HepG2 (cell line): ENCODE results near the gene EPHA2. TPM values are rescaled to one million over a fixed set of nuclear protein-coding genes. Genes with fewer than 3 reads are reported as not detected.

Source experiments
- ATAC-seq: fragments of 200-7000 bp; cut with Tn5 transposase; 3 replicates; pipeline ENCODE4 v1.9.1; 2020; ENCODE audit warnings: mild to moderate bottlenecking, moderate library complexity
- BruUV-seq: library from RNA; stranded (reverse); fragments of 400-500 nt; replicated peaks from 2 replicates; lab custom pipeline; 2021; lab: Mats Ljungman, UMichigan
- CTCF ChIA-PET: fragments of 300-600 bp; formaldehyde crosslinking; extraction: SDS; loops from one replicate; lab custom pipeline; 2021; ENCODE audit warnings: low total read pairs, inconsistent platforms, low intra/inter-chr PET ratio; lab: Yijun Ruan, JAX
- POLR2A ChIA-PET: fragments of 350-600 bp; sonication (Branson Sonifier 250); formaldehyde crosslinking; loops from one replicate; lab custom pipeline; 2020; ENCODE audit warnings: antibody characterized with exemption, inconsistent platforms; lab: Yijun Ruan, JAX
- DNase-seq: peaks from one replicate; pipeline ENCODE4 v3.0.0-alpha.2; 2015; ENCODE audit warnings: low spot score
- FAIRE-seq: peaks from 3 replicates; lab custom pipeline; 2011; peaks lifted over from hg19 to GRCh38; lab: Jason Lieb, UNC
- H2AFZ ChIP-seq: one replicate; pipeline ENCODE4 v1.6.1; 2011; ENCODE audit warnings: low read length, inconsistent platforms
- H3K27ac ChIP-seq: fragments of 300-600 bp; 3 replicates; pipeline ENCODE4 v1.8.0; 2011; ENCODE audit warnings: mixed run types, mild to moderate bottlenecking, mixed read lengths, low read length, inconsistent platforms; ENCODE audit not compliant: insufficient read depth; ENCODE audit errors: extremely low read length
- H3K27me3 ChIP-seq, 2 experiments: fragments of 200-600 bp in 1 of 2; 2 replicates in 1 of 2; 3 replicates in 1 of 2; pipeline versions ENCODE4 v1.6.0 to v1.8.0; 2011; ENCODE audit warnings: low read length in 2 of 2, mild to moderate bottlenecking in 2 of 2, moderate library complexity in 2 of 2, inconsistent platforms in 1 of 2; ENCODE audit not compliant: insufficient read depth in 2 of 2, control insufficient read depth in 1 of 2
- H3K36me3 ChIP-seq, 2 experiments: fragments of 200-600 bp in 1 of 2; replicated peaks in 1 of 2; 2 replicates in 1 of 2; 3 replicates in 1 of 2; pipeline versions ENCODE4 v1.5.1 to v1.8.0; 2011; ENCODE audit warnings: low read length in 2 of 2, inconsistent platforms in 1 of 2; ENCODE audit not compliant: insufficient read depth in 2 of 2, control insufficient read depth in 1 of 2
- H3K4me1 ChIP-seq: 2 replicates; pipeline ENCODE4 v1.5.1; 2012; ENCODE audit warnings: low read length, inconsistent platforms; ENCODE audit not compliant: insufficient read depth
- H3K4me2 ChIP-seq: 2 replicates; pipeline ENCODE4 v1.6.0; 2011; ENCODE audit warnings: low read depth, low read length, inconsistent platforms
- H3K4me3 ChIP-seq, 3 experiments: fragments of 200-600 bp in 1 of 3; sonication (generic), shearing (Covaris generic) in 1 of 3; replicated peaks in 1 of 3; 2 replicates each; pipeline ENCODE4 v1.5.1; 2011 to 2016; ENCODE audit warnings: low read length in 3 of 3, inconsistent platforms in 2 of 3, low read depth in 2 of 3, mild to moderate bottlenecking in 2 of 3, control low read depth in 1 of 3, mixed read lengths in 1 of 3; ENCODE audit not compliant: insufficient read depth in 1 of 3
- H3K79me2 ChIP-seq: one replicate; pipeline ENCODE4 v1.6.1; 2011; ENCODE audit warnings: low read length, inconsistent platforms; ENCODE audit not compliant: insufficient read depth
- H3K9ac ChIP-seq: 2 replicates; pipeline ENCODE4 v1.6.0; 2011; ENCODE audit warnings: mild to moderate bottlenecking, low read depth, low read length, inconsistent platforms; ENCODE audit not compliant: insufficient read depth
- H3K9me3 ChIP-seq: 2 replicates; pipeline ENCODE4 v1.5.1; 2012; ENCODE audit warnings: mild to moderate bottlenecking, low read length
- H4K20me1 ChIP-seq: 2 replicates; pipeline ENCODE4 v1.6.0; 2011; ENCODE audit warnings: inconsistent platforms, mild to moderate bottlenecking, low read length, moderate library complexity; ENCODE audit not compliant: insufficient read depth
- GFI1 ChIP-seq: sonication (generic); formaldehyde crosslinking; IDR thresholded peaks from 2 replicates; pipeline ENCODE4 v1.5.0; 2020; ENCODE audit warnings: missing genetic modification reagents, mild to moderate bottlenecking, borderline replicate concordance
- GZF1 ChIP-seq: sonication (generic); formaldehyde crosslinking; IDR thresholded peaks from 2 replicates; pipeline ENCODE4 v1.5.1; 2020; ENCODE audit warnings: mild to moderate bottlenecking, missing genetic modification reagents
- HBP1 ChIP-seq: IDR thresholded peaks from 2 replicates; pipeline ENCODE4 v1.6.1; 2016; ENCODE audit warnings: low read depth, control low read depth
- KDM3A ChIP-seq: IDR thresholded peaks from 2 replicates; pipeline ENCODE4 v1.6.1; 2018; ENCODE audit warnings: low read depth, missing compliant biosample characterization
- NFIC ChIP-seq: IDR thresholded peaks from 2 replicates; pipeline ENCODE4 v1.6.1; 2012; ENCODE audit warnings: mild to moderate bottlenecking, low read length, inconsistent platforms
- ZMYM4 ChIP-seq: sonication (generic); formaldehyde crosslinking; IDR thresholded peaks from 2 replicates; pipeline ENCODE4 v1.8.1; 2023; ENCODE audit warnings: mild to moderate bottlenecking, missing genetic modification reagents
- ZNF205 ChIP-seq: IDR thresholded peaks from 2 replicates; pipeline ENCODE4 v1.6.1; 2018; ENCODE audit warnings: missing biosample characterization, missing genetic modification reagents
- ZNF24 ChIP-seq: fragments of 450-650 bp; IDR thresholded peaks from 2 replicates; pipeline ENCODE4 v1.6.1; 2017; ENCODE audit warnings: antibody characterized with exemption, mild to moderate bottlenecking
- ZNF383 ChIP-seq: sonication (generic); formaldehyde crosslinking; IDR thresholded peaks from 2 replicates; pipeline ENCODE4 v1.4.0; 2020; ENCODE audit warnings: missing genetic modification reagents, mild to moderate bottlenecking, borderline replicate concordance
- ZNF432 ChIP-seq: sonication (generic); formaldehyde crosslinking; IDR thresholded peaks from 2 replicates; pipeline ENCODE4 v1.5.0; 2020; ENCODE audit warnings: missing genetic modification reagents, mild to moderate bottlenecking, borderline replicate concordance
- WGBS: methylation state at CpG from one replicate; pipeline ENCODE4 v1.1.6; 2017; ENCODE audit warnings: low lambda C conversion rate; 5-methylcytosine and 5-hydroxymethylcytosine counted together
- in situ Hi-C: cut with HindIII; loops from 2 replicates; pipeline ENCODE4 v1.10.0; 2017; ENCODE audit warnings: low pct_unique_long_range_greater_than_20kb; ENCODE audit not compliant: extremely low pct_ligation_motif_present
- intact Hi-C: fragments of 100-400 bp; cut with micrococcal nuclease; formaldehyde crosslinking; loops from one replicate; pipeline ENCODE4 v1.10.0; 2022; ENCODE audit not compliant: unreplicated experiment
- polyA plus RNA-seq, 8 experiments: library from polyadenylated mRNA; depleted of rRNA in 3 of 8; stranded (reverse) in 7 of 8; unstranded in 1 of 8; fragments of >200 nt; fragmentation: Illumina TruSeq in 4 of 8; extraction: Trizol in 4 of 8; gene quantifications; 2 replicates each; pipeline versions ENCODE4 v1.2.1 to v1.2.3, GENCODE V29; 2011 to 2016; ENCODE audit warnings: low read depth in 4 of 8, missing spikeins in 1 of 8, mixed read lengths in 1 of 8; ENCODE audit not compliant: insufficient read depth in 1 of 8
- total RNA-seq, 5 experiments: library from RNA; depleted of rRNA; stranded (reverse); fragments of >200 nt; fragmentation: Illumina TruSeq; extraction: Trizol; gene quantifications; 2 replicates each; pipeline ENCODE4 v1.2.3, GENCODE V29; 2016; ENCODE audit warnings: low read depth in 1 of 5
- TF ChIP-seq, protein P1 (sequence below): sonication (generic); formaldehyde crosslinking; IDR thresholded peaks from 2 replicates; pipeline ENCODE4 v1.5.1; 2020; ENCODE audit warnings: mild to moderate bottlenecking, missing genetic modification reagents
- TF ChIP-seq, protein P2 (sequence below): sonication (generic); formaldehyde crosslinking; IDR thresholded peaks from 2 replicates; pipeline ENCODE4 v1.4.0; 2020; ENCODE audit warnings: missing genetic modification reagents

EPHA2 gene
- total and polyA plus RNA-seq, 2 of the 13 experiments (the other 11 are each of a cell fraction or from before 2014, with no cell fraction given), result 33.6 to 53.6 TPM

DNA sequence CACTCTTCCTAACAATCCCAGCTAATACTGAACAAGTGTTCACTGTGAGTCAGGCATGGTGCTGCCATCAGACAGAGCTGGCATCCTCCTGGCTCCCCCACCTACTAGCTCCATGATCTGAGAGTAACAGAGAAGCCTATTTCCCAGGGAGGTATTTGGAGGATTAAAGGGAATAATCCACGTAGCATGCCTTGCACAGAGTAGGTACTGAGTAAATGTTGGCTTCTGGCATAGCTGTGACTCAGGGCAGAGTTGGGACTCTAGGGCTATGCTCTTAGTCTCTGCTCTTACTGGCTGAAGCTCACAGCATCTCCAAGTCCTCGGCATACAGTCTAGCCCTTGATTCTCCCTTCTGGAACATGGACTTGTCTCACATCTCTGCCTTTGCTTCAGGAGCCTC is 48.3 kb upstream of the EPHA2 start:
- intact Hi-C loops, result loop anchor here (2.0 kb wide), 1 partner anchor 33 kb away; the partner anchor contains the start of gene CPLANE2
- Histone ChIP-seq H3K4me1 (peaks cover 23% of the 10 kb centered on the region), H4K20me1 (no peaks in the 10 kb centered on the region)
- POLR2A ChIA-PET, result no interaction called here
- in situ Hi-C loops, result no loop called here
- no peak for FAIRE-seq
- TF ChIP-seq ZNF205 (CRISPR knock-in tag) (no peak), NFIC (no peak)
- TF ChIP-seq, all 625 proteins: peak for 0
- Histone ChIP-seq H3K79me2 (no peaks in the 10 kb centered on the region), H3K36me3 (no peaks in the 10 kb centered on the region), H2AFZ (no peak overlapping the region), H3K27me3 (peaks cover 5 to 13% of the 10 kb centered on the region in 2 experiments; a peak in 2 of 5 replicates), H3K9me3 (no peaks in the 10 kb centered on the region), H3K4me2 (no peak overlapping the region), H3K4me3 (no peak overlapping the region), H3K27ac (no peak overlapping the region), H3K9ac (no peak overlapping the region)
- CTCF ChIA-PET, result interaction anchor here (1.9 kb wide), 1 partner anchor 40 kb away, joined by 14 read pairs; no protein-coding TSS in a partner anchor
- no peak for ATAC-seq
- DNase-seq, result no peak
- no TSS peak for BruUV-seq
- 67% methylated on average over 2 of the region's 2 CpGs for WGBS

- 67% methylated on average over 3 of the region's 3 CpGs for WGBS
- TF ChIP-seq KDM3A (no peak), GZF1 (CRISPR knock-in tag) (no peak), GFI1 (no peak), ZNF383 (CRISPR knock-in tag) (no peak), ZNF24 (no peak), HBP1 (no peak), ZNF432 (CRISPR knock-in tag) (no peak), ZMYM4 (CRISPR knock-in tag) (no peak)
- TF ChIP-seq, protein P1, sequence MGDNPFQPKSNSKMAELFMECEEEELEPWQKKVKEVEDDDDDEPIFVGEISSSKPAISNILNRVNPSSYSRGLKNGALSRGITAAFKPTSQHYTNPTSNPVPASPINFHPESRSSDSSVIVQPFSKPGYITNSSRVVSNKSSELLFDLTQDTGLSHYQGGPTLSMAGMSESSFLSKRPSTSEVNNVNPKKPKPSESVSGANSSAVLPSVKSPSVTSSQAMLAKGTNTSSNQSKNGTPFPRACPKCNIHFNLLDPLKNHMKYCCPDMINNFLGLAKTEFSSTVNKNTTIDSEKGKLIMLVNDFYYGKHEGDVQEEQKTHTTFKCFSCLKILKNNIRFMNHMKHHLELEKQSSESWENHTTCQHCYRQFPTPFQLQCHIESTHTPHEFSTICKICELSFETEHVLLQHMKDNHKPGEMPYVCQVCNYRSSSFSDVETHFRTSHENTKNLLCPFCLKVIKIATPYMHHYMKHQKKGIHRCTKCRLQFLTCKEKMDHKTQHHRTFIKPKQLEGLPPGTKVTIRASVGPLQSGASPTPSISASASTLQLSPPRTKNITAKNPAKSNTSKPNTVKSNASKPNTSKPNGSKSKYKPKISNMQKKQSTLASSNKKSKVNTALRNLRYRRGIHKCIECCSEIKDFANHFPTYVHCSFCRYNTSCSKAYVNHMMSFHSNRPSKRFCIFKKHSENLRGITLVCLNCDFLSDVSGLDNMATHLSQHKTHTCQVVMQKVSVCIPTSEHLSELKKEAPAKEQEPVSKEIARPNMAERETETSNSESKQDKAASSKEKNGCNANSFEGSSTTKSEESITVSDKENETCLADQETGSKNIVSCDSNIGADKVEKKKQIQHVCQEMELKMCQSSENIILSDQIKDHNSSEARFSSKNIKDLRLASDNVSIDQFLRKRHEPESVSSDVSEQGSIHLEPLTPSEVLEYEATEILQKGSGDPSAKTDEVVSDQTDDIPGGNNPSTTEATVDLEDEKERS (CRISPR knock-in tag), result no peak
- TF ChIP-seq, protein P2, sequence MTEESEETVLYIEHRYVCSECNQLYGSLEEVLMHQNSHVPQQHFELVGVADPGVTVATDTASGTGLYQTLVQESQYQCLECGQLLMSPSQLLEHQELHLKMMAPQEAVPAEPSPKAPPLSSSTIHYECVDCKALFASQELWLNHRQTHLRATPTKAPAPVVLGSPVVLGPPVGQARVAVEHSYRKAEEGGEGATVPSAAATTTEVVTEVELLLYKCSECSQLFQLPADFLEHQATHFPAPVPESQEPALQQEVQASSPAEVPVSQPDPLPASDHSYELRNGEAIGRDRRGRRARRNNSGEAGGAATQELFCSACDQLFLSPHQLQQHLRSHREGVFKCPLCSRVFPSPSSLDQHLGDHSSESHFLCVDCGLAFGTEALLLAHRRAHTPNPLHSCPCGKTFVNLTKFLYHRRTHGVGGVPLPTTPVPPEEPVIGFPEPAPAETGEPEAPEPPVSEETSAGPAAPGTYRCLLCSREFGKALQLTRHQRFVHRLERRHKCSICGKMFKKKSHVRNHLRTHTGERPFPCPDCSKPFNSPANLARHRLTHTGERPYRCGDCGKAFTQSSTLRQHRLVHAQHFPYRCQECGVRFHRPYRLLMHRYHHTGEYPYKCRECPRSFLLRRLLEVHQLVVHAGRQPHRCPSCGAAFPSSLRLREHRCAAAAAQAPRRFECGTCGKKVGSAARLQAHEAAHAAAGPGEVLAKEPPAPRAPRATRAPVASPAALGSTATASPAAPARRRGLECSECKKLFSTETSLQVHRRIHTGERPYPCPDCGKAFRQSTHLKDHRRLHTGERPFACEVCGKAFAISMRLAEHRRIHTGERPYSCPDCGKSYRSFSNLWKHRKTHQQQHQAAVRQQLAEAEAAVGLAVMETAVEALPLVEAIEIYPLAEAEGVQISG, result no peak
Observed at GRCh38 chr1:16203550-16203949, 47.7 kb upstream of the EPHA2 start.

More at GRCh38 chr1:16203550-16203949, 47.7 kb upstream of the EPHA2 start:
- no peaks in the 10 kb centered on the region for H3K79me2 ChIP-seq
- CTCF ChIA-PET, result no interaction called here
- POLR2A ChIA-PET, result no interaction called here
- no peak overlapping the region for H3K9ac ChIP-seq
- peaks cover 21% of the 10 kb centered on the region for H3K4me1 ChIP-seq
- no peaks in the 10 kb centered on the region for H4K20me1 ChIP-seq
- no peak for FAIRE-seq
- peaks cover 5 to 7% of the 10 kb centered on the region in 2 experiments; a peak in 2 of 5 replicates for H3K27me3 ChIP-seq
- no peak for DNase-seq
- BruUV-seq, result no TSS peak
- intact Hi-C loops (no loop called here), in situ Hi-C loops (no loop called here)
- no peak overlapping the region for H3K4me3 ChIP-seq
- H3K4me2 ChIP-seq, result no peak overlapping the region
- no peaks in the 10 kb centered on the region for H3K36me3 ChIP-seq
- no peak overlapping the region for H2AFZ ChIP-seq
- H3K9me3 ChIP-seq, result no peaks in the 10 kb centered on the region
- no peak for ATAC-seq
- H3K27ac ChIP-seq, result no peak overlapping the region
